Measurements from ENCODE around the gene SPTLC2. TPM values are rescaled to one million over a fixed set of nuclear protein-coding genes. Genes with fewer than 3 reads are reported as not detected.

Gene SPTLC2
- total and polyA plus RNA-seq, 2 of the 13 experiments (the other 11 are each of a cell fraction or from before 2014, with no cell fraction given), result 17.4 to 17.5 TPM

GRCh38 chr14:77498120-77498979, 118.1 kb downstream of the SPTLC2 start, which contains the start of gene ISM2 (continued):
- no peak for TF ChIP-seq EP300 (IDR thresholded peaks at IDR 0.05; ENCODE audit: low read depth in 2 of 2, low read length in 2 of 2)
- TF ChIP-seq EP300 (CRISPR knock-in tag; IDR thresholded peaks at IDR 0.05; ENCODE audit: borderline replicate concordance), result no peak
- peak; percentile 97 for TF ChIP-seq ZSCAN25 (CRISPR knock-in tag; IDR thresholded peaks at IDR 0.05)
- TF ChIP-seq RXRA (CRISPR knock-in tag; IDR thresholded peaks at IDR 0.05), result peak; percentile 23; the same call in 1 of the 2 replicates
- TF ChIP-seq ZGPAT (CRISPR knock-in tag; IDR thresholded peaks at IDR 0.05), result peak; percentile 77; the same call in 1 of the 2 replicates
- no peak for TF ChIP-seq TMF1 (CRISPR knock-in tag; IDR thresholded peaks at IDR 0.05; ENCODE audit: low read depth)
- peak; percentile 50; the same call in 1 of the 2 replicates for TF ChIP-seq ZSCAN12 (CRISPR knock-in tag; IDR thresholded peaks at IDR 0.05)
- no peak for TF ChIP-seq RFX1 (IDR thresholded peaks at IDR 0.05)
- TF ChIP-seq ZNF558 (CRISPR knock-in tag; IDR thresholded peaks at IDR 0.05; ENCODE audit: borderline replicate concordance), result peak; percentile 95; the same call in 1 of the 2 replicates
- TF ChIP-seq CEBPB (IDR thresholded peaks at IDR 0.05; ENCODE audit: borderline replicate concordance, low read depth, low read length), result no peak
- no peak for TF ChIP-seq FOSL1 (CRISPR knock-in tag; IDR thresholded peaks at IDR 0.05; ENCODE audit: borderline replicate concordance)
- no peak for TF ChIP-seq SRSF9 (IDR thresholded peaks at IDR 0.05; ENCODE audit: borderline replicate concordance, insufficient read depth, low read depth, low read length, poor library complexity, severe bottlenecking)
- TF ChIP-seq ZBTB44 (CRISPR knock-in tag; IDR thresholded peaks at IDR 0.05), result no peak
- TF ChIP-seq BRF2 (CRISPR knock-in tag; IDR thresholded peaks at IDR 0.05), result peak; percentile 58; the same call in 1 of the 2 replicates
- peak; percentile 72 for TF ChIP-seq MXD3 (CRISPR knock-in tag; IDR thresholded peaks at IDR 0.05)
- TF ChIP-seq CREM (IDR thresholded peaks at IDR 0.05), result no peak
- TF ChIP-seq CREM (CRISPR knock-in tag; IDR thresholded peaks at IDR 0.05), result no peak
- peak; percentile 72 for TF ChIP-seq POGK (CRISPR knock-in tag; conservative IDR thresholded peaks at IDR 0.05)
- TF ChIP-seq RAD21 (CRISPR knock-in tag; IDR thresholded peaks at IDR 0.05), result no peak; the same call in 1 of the 2 replicates
- 0 out of 2 replicates have a peak, but pooled peaks have one; percentile 32 for TF ChIP-seq ZNF136 (CRISPR knock-in tag; IDR thresholded peaks at IDR 0.05; ENCODE audit: low read depth)
- 0 out of 2 replicates have a peak, but pooled peaks have one; percentile 18 for TF ChIP-seq ZNF766 (CRISPR knock-in tag; IDR thresholded peaks at IDR 0.05; ENCODE audit: borderline replicate concordance)
- TF ChIP-seq PAWR (CRISPR knock-in tag; IDR thresholded peaks at IDR 0.05; ENCODE audit: borderline replicate concordance), result no peak
- TF ChIP-seq ZNF33A (CRISPR knock-in tag; IDR thresholded peaks at IDR 0.05; ENCODE audit: borderline replicate concordance), result no peak
